Umbilical cord (tissue), 2 donors: ENCODE data around the gene TMEM253. TPM values are rescaled to one million over a fixed set of nuclear protein-coding genes. Genes with fewer than 3 reads are reported as not detected.

Experiments
- DNase-seq: peaks from one replicate; pipeline ENCODE4 v3.0.0-alpha.2; 2015; ENCODE audit warnings: low spot score
- total RNA-seq: library from RNA; depleted of rRNA; stranded (reverse); fragments of >200 nt; gene quantifications from one replicate; pipeline ENCODE4 v1.2.3, GENCODE V29; 2014; ENCODE audit warnings: low replicate concordance; ENCODE audit not compliant: insufficient read depth

Gene TMEM253
- total RNA-seq, 1 donor from 2014 or later = not detected

DNA sequence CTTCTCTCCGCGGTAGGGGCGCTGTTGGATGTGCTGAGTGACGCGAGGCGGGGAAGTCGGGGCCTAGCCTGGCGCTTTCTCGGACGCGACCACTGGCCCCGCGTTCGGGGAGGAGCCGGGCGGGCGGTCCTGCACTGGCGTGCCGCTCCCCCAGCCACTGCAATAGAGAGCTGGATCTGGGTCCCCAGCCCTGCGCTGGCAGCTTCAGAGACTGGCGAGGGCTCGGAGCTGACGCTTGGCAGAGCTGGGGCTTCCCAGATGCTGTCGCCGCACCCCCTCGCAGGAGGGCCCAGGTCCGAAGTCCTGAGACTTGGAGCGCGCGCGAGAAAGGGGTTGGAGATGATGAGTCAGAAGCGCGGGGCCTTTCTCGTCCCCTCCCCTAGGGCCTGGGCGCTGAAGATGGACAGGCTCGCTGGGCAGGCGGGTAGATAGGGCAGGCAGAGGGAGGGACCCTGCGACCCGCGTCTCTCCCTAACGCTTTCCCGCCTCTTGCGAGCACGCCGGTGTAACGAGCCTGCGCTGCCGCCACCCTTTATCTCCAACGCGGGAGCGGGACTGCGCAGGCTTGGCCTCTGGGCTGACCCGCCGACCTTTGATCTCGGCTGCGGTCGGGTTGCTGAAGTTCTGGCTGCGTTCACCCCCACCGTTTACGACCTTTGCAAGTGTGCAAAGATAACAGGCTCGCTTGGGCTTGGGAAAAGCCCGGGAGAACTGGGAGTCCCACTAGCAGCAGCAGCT is 3.0 kb downstream of the TMEM253 start:
- peak; percentile 99 for DNase-seq

DNA sequence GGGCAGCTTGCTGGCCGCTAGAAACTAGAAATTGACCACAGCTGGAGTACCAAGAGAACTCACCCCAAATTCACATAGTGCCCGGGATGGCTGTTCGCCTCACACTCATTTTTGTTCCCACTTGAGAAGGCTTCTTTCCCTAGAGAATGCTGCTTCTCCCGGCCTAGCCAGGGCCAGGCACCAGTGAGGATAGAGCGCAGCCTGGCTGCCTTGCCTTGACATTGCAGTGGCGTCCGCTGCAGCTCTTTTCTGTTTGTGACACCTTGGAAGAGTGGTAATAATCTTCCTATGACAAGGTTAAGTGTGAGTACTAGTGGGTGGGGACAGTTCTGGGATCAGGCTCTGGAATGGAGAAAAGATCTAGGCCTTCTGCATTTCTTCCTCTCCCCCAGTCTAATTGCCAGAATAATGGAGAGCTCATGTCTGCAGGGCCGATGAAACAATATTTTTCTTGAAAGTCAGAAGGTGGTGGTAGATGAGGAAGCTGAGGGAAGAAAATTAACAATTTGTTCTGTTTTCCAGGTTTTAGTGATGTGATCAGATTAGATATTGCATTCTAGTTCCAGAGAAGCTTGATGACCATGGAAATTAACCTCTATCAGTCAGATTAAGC is 3.7 kb downstream of the TMEM253 start:
- peak; percentile 88 for DNase-seq

DNA sequence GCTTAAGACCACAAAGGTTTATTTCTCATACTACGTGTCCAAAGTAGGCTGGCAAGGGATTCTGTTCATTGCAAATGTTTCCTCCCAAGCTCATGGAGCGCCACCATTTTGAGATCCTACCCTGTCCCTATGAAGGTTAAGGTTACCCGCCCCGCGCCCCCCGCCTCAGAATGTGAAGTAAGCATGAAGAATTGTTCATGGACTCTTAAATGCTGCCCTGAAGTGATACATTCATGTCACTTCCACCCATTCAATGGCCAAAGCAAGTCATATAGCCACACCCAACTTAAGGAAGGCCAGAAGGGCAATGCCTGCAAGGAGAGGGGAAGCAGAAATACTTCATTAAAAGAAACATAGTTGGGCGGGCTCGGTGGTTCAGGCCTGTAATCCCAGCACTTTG is 4.2 kb downstream of the TMEM253 start:
- DNase-seq = no peak

DNA sequence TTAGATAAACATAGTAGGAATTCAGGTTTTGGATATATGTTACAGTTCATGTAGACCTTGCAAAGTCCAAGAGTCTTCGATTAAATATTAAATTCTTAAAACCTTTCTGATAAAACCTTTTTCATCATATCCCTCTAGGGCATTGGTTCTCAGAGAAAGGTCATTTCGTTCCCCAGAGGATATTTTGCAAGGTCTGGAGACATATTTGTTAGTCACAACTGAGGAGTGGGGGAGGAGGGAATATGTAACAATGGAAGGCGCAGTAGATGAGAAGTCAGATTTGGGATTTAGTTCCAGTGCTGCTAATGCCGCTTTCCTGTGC is 5.3 kb downstream of the TMEM253 start:
- no peak for DNase-seq

DNA sequence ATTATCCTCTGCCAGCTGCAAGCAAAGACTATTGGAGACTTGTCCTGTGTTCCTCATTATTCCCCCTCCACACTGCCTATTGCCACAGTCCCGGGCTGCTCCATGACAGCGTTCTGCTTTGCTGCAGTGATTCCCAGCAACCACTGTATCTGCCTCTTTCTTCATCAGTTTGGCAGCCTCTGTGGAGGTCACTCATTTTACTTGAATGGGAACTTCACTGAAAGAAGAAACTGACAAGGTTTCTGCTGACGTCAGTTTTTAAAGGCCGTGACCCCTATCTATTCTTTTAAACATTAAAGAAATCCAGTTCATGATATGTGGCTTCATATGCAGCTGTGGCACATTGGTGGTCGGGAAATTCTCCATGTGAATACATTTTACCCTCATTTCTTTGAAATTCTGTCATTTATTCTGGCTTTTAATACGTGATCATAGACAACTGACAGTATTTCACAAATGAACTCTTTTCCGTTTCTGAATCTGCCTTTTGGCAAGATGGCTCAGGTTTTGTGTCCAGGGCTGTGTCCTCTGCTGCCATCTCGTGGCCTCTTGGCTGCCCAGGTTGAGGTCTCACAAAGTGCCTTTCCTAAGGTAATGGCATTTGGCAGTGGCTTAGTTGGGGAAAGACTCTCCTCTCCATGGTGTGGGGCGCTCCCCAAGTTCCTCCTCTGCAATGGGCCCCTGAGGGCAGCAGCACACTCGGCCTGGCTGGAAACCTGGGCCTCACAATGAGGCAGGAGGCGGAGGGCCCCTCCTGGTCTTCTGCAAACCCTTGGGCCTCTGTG is 5.8 kb downstream of the TMEM253 start:
- peak; percentile 86 for DNase-seq

DNA sequence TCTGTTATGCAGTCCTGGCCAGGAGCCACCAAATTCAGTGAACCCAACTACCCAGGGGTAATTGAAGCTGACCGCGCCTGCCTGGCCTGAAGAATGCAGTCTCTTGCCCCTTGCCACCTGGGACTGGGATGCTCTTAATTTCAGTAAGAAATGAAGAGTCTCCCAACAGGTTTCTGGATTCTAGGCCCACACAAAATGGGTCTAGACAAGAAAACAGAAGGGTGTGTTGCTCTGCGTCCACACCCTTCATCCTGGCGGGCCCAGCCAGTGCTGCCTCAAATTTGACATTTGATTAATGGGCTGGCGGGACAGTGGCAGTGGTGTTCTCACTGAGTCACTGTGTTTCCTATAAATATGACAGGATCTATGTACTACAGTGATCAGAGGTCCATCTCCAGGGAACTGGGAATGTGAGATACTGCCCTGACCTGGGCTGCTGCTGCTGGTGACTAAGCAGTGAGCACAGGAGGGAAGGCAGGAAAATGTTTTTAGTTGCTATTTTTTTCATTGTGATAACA is 6.5 kb downstream of the TMEM253 start:
- DNase-seq = no peak

DNA sequence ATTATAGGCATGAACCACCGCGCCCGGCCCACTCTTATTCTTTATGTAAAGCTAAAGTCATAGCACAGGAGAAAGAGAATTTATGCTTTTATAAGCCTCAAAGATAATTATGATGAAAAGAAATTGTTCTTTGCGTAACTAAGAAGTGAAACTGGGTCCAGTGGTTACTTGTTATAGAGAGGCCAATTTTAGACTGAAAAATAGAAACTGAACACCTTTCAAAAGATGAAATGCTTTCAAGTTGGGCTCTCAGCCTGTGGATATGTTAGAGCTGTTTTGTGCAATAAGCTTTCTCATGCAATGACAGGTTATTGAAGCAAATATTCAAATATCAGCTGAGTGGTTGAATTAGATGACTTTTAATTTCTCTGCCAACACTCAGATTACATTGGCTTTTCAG is 7.9 kb downstream of the TMEM253 start:
- no peak for DNase-seq

DNA sequence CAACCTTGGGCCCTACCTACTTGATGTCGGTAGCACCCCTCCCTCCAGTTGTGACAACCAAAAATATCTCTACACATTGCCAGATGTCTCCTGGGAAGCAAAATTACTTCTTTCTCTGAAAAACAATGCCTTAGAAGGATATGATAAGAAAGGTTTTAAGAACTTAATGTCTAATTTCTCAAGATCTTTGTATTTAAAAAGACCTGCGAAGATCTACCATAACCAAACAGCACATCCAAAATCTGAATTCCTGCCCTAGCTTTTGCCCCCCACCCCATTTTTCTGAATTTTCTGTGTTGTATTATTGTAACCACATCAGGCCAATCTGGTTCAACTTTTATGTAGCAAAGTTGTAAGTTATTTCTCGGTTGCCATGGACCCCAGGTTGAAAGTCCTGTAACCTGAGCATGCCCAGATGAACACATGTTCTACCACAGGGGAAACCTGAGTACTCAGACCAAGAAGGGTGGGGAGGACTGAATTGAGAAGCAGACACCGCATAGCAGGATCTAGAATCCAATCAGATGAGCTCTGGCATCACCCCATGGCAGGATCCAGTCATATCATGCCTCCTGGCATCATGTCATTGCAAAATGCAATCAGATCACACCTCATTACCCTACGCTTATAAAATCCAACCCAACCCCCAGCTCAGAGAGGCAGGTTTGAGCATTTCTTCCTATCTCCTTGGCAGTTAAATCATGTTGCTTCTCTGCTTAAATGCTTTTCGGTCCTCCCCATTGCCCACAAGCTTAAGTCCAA is 8.7 kb downstream of the TMEM253 start:
- no peak for DNase-seq

DNA sequence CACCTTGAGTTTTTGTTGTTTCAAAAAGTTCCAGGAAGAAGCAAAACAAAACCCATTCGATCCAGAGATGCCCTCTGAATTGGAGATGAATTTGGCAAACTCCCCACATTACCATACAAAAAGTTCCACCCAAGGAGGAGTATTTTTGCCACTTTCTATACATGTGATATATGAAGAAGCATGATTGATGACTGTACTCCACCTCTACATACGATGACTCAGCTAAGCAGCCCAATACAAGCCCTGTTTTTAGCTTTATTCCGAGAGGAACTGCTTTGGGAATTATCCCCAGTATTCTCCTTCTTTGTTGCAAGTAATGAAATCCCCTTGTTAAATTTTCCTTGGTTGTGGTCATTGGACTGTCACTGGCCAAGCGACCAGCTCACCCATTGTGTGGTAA is 11.4 kb downstream of the TMEM253 start:
- no peak for DNase-seq

DNA sequence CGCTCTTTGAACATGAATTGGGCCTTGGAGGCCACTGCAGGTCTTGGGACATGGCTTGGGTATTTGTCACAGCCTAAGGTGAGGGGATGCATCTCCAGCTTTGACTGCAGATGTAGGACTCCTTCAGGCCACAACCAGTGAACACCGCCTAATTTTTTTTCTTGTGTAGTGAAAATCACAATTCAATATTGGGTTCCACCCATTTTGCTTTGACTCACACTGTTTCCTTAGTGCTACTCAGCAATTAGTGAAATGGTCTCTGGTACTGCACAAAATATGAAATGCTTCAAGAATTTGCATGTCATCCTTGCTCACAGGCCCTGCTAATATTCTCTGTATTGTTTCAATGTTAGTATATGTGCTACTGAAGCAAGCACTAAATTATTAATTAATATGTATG is 12.5 kb downstream of the TMEM253 start:
- DNase-seq = no peak

DNA sequence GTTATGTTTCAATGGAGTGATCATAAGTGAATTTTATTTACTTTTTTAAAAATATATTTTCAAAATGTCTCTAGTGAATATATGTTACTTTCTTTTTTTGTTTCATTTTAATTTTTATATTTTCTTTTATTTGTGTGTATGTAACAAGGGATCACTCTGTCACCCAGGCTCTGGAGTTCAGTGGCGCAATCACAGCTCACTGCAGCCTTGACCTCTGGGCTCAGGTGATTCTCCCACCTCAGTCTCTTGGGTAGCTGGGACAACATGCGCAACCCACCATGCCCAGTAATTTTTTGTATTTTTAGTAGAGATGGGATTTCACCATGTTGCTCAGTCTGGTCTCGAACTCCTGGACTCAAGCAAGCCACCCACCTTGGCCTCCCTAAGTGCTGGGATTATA is 18.1 kb downstream of the TMEM253 start:
- no peak for DNase-seq

DNA sequence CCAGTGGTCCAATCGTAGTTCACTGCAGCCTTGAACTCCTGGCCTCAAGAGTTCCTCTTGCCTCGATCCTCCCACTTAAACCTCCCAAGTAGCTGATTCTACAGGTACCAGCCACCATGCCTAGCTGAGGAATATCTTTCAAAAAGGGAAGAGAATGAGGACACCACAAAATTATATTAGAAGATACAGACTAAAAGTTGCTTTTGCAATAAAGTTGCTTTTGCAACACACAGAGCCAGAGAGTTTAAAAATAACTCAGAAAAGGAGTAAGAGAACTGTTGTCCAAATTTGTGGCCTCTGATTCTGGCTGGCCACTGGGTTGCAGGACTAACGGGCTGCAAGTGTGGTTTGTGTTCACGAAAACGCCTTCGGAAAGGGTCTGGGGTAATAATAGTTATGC is 19.8 kb downstream of the TMEM253 start:
- no peak for DNase-seq

DNA sequence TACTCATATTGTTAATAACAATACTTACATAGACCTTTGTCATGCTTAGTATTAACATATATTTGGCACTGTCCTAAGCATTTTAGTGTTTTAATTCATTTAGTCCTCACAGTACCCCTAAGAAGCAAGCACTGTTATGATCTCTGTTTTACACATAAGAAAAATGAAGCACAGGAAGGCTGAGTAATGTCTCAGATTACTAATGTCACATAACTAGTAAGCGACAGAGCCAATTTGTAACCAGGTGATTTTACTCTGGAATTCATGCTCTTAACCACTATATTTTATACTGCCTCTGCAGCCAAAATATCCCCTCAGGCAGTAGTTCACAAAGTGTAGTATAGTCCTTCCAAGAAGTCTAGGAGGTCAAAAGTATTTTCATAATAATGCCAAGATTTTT is 20.3 kb downstream of the TMEM253 start:
- DNase-seq = no peak

DNA sequence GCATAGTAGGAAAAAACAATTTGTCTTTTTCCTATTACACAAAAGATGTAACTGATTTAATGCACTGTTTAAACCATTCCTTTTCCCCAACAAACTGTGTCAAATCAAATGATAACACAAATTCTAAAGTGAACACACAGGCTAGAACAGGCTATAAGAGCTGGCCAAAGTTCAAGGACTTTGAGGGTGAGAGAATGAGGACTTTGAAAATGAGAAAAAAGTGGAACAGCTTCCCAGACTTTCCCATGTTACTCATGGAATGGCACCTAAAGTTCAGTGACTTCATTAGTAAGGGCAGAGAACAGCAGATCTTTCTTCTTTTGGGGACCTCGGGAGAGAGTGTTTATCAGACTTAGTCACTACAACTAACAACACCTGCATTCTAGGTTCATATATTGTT is 22.6 kb downstream of the TMEM253 start:
- DNase-seq = no peak

DNA sequence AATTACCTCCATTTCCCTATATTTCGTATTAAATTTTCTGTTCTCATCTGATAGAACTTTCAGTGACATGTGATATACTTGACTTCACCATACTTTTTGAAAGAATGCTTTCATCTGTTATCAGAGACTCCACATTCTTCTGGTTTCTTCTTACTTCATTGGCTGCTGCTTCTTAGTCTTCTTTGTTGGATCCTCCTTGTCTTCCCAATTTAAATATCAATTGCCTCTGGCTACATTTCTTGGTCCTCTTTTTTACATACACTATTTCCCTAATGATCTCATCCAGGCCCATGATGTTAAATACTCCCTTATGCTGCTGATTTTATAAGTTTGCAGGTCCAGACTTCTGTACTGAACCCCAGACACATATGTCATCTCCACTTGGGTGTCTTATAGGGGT is 33.0 kb downstream of the TMEM253 start:
- DNase-seq = no peak

DNA sequence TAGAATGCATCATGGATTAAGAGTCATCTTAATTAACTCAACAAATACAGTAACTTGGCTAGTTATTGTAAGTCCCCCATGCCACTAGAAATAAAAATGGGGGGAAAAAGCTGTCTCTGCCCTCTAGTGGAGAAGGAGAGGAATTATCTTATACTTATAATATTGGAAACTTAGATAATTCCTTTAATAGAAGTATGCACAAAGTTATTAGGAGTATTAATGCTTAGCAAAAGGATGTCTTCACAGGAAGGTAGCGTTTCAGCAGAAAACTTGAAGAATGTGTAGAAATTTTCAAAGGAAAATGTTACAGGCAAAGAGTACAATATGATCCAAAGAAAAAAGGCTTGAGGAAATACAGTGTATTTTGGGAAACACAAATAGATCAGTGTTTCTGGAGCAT is 35.2 kb downstream of the TMEM253 start:
- no peak for DNase-seq

DNA sequence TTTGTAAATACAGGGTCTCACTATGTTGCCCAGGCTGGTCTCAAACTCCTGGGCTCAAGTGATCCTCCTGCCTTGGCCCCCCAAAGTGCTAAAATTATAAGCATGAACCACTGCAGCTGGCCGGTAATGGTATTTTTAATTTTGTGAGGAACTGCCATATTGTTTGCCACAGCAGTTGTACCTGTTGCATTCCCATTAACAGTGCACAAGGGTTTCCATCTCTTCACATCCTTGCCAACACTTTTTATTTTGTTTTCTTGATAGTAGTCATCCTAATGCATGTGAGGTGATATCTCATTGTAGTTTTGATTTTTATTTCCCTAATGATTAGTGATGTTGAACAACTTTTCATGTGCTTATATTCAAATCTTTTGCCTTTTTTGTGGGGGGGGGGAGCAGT is 41.5 kb downstream of the TMEM253 start:
- no peak for DNase-seq

DNA sequence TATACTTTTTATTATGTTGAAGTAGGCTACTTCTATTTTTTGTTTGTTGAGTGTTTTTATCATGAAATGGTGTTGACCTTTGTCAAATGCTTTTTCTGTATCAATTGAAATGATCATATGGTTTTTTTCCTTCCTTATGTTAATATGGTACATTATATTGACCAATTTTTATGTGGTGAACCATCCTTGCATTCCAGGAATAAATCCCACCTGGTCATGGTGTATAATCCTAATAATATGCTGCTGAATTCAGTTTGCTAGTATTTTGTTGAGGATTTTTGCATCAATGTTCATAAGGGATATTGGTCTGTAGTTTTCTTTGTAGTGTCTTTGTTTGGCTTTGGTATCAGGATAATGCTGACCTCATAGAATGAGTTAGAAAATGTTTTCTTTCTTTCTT is 44.6 kb downstream of the TMEM253 start:
- no peak for DNase-seq

DNA sequence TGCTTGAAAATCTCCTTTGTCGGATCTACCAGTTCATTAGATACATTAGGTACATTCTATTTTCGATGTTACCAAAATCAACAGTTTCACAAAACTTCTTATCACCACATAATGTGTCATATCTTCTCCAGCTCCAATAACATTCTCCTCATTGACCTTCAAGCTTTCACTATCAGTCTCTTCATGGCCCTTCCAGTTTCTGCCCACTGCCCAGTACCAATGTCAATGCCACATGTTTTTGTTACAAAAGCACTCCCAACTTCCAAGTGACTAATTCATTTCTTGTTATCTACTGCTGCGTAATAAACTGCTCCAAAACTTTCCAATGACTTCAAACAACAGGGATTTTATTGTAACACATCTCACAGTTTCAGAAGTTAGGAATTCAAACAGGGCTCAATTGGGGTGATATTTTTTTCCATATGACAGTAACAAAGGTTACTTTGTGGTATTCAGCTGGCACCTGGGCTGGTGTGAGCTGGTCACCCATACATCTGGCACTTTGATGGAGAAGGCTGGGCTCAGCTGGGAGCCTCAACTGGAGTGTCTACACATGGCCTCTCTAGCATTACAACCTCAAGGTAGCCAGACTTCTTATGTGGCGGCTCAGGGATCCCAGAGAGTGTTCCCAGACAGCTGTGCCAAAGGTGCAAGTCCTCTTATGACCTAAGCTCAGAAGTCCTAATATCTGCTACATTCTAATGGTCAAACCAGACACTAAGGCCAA is 48.9 kb downstream of the TMEM253 start:
- DNase-seq = no peak
